OCI-LY7 (cell line): ENCODE results near the gene HASPIN. TPM values are rescaled to one million over a fixed set of nuclear protein-coding genes. Genes with fewer than 3 reads are reported as not detected.

ENCODE experiments used
- BruUV-seq: library from RNA; stranded (reverse); fragments of 400-500 nt; replicated peaks from 2 replicates; lab custom pipeline; 2021; lab: Mats Ljungman, UMichigan
- CTCF ChIA-PET: fragments of 300-600 bp; sonication (Branson Sonifier 250); formaldehyde crosslinking; loops from one replicate; lab custom pipeline; 2022; ENCODE audit warnings: antibody characterized with exemption; ENCODE audit not compliant: unreplicated experiment; lab: Charles Lee
- POLR2A ChIA-PET: fragments of 300-600 bp; sonication (Branson Sonifier 250); formaldehyde crosslinking; loops from one replicate; lab custom pipeline; 2022; ENCODE audit warnings: antibody characterized with exemption; lab: Charles Lee
- DNase-seq: peaks from one replicate; pipeline ENCODE4 v3.0.0-alpha.2; 2015; ENCODE audit warnings: low spot score
- H2AFZ ChIP-seq: fragments of 200-600 bp; sonication (generic), shearing (Covaris generic); 2 replicates; pipeline ENCODE4 v1.6.1; 2014; ENCODE audit warnings: mild to moderate bottlenecking, antibody characterized with exemption, low read length, moderate library complexity
- H3K27ac ChIP-seq: fragments of 200-600 bp; sonication (generic); 2 replicates; pipeline ENCODE4 v1.5.1; 2014; ENCODE audit warnings: mixed run types, low read depth, mild to moderate bottlenecking, moderate library complexity, low read length, inconsistent platforms; ENCODE audit not compliant: poor library complexity, severe bottlenecking
- H3K36me3 ChIP-seq: fragments of 200-600 bp; sonication (generic); 2 replicates; pipeline ENCODE4 v1.6.1; 2014; ENCODE audit warnings: mild to moderate bottlenecking, antibody characterized with exemption, low read length, moderate library complexity, mixed read lengths; ENCODE audit not compliant: insufficient read depth
- H3K4me1 ChIP-seq: fragments of 200-600 bp; sonication (generic); 2 replicates; pipeline ENCODE4 v1.5.1; 2014; ENCODE audit warnings: mild to moderate bottlenecking, low read length; ENCODE audit not compliant: insufficient read depth, poor library complexity, severe bottlenecking
- H3K4me2 ChIP-seq: fragments of 200-600 bp; sonication (generic); 2 replicates; pipeline ENCODE4 v1.6.1; 2014; ENCODE audit warnings: mild to moderate bottlenecking, low read length
- H3K4me3 ChIP-seq: fragments of 200-600 bp; sonication (generic); 2 replicates; pipeline ENCODE4 v1.5.1; 2014; ENCODE audit warnings: mild to moderate bottlenecking, low read depth, low read length; ENCODE audit not compliant: poor library complexity, severe bottlenecking
- H3K79me2 ChIP-seq: fragments of 200-600 bp; sonication (generic); 2 replicates; pipeline ENCODE4 v1.6.1; 2016; ENCODE audit warnings: low read depth, mild to moderate bottlenecking, low read length, moderate library complexity, mixed read lengths; ENCODE audit not compliant: insufficient read depth
- H3K9me2 ChIP-seq: fragments of 200-600 bp; sonication (generic); 2 replicates; pipeline ENCODE4 v1.6.1; 2016; ENCODE audit warnings: mild to moderate bottlenecking, low read length, mixed read lengths; ENCODE audit not compliant: insufficient read depth
- H3K9me3 ChIP-seq: fragments of 200-600 bp; sonication (generic); 2 replicates; pipeline ENCODE4 v1.6.1; 2014; ENCODE audit warnings: mild to moderate bottlenecking, mixed run types, low read length, mixed read lengths
- H4K20me1 ChIP-seq: fragments of 200-600 bp; sonication (generic); 2 replicates; pipeline ENCODE4 v1.6.1; 2014; ENCODE audit warnings: mild to moderate bottlenecking, antibody characterized with exemption, low read length, moderate library complexity, mixed read lengths; ENCODE audit not compliant: insufficient read depth
- CTCF ChIP-seq: fragments of 200-600 bp; sonication (generic); conservative IDR thresholded peaks from 2 replicates; pipeline ENCODE4 v1.5.1; 2014; ENCODE audit warnings: mild to moderate bottlenecking, antibody characterized with exemption, low read length, moderate library complexity, mixed read lengths
- EZH2phosphoT487 ChIP-seq: fragments of 200-600 bp; sonication (generic); IDR thresholded peaks from 2 replicates; pipeline ENCODE4 v1.6.1; 2018; ENCODE audit warnings: low read depth, borderline replicate concordance, mild to moderate bottlenecking, mixed run types, antibody characterized with exemption, low read length, moderate library complexity, mixed read lengths
- intact Hi-C: fragments of 100-400 bp; cut with micrococcal nuclease; formaldehyde crosslinking; loops from one replicate; pipeline ENCODE4 v1.10.0; 2022; ENCODE audit not compliant: unreplicated experiment
- total RNA-seq, 2 experiments: library from RNA; depleted of rRNA in 1 of 2; stranded (reverse); fragments of >200 nt in 1 of 2; shearing (Covaris generic) in 1 of 2; gene quantifications; 2 replicates each; pipeline ENCODE4 v1.2.3, GENCODE V29; 2014 to 2022

HASPIN gene
- total RNA-seq, 2 experiments from 2014 or later = 66.2 to 88.6 TPM

DNA sequence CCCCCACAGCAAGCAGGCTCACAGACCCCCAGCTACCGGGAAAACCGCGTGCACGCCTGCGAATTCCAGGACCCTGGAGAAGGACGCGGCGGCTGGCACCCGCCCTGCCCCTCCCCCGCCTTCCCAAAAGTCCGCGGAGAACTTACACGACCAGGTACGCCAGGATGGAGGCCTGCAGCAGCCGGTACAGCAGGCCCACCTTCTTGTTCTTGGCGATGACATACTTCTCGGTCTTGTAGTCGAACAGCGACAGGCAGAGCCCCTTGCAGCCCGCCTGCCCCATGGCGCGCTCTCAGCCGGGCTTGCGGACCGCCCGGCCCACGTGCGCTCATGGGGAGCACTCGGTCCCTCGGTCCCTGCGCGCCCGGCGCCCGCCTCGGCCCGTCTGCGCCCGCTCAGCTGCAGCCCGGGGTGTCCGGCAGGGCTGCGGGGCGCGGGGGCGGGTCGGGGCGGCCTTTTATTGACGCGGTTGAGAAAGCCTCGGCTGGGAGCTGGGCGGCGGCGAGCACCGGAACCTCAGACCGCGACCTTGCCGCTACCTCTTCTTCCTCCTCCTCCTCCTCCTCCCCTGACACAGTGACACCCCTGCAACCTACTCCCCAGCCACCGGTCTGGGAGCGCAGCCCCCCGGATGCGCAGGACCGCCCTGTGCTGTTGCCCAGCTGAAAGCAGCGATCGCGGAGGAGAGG, 27.8 kb upstream of the HASPIN start, which contains the start of gene P2RX5:
P2RX5 (minus strand) TSS at position 433 of the 689 bp plus-strand sequence; CDS start at position 283, 150 bp downstream.
- TF ChIP-seq CTCF = no peak
- no peak for TF ChIP-seq EZH2phosphoT487
- ChIA-PET CTCF (interaction anchor here (0.6 to 1.2 kb wide), 2 partner anchors 15 to 36 kb away, joined by 3 to 4 read pairs; no protein-coding TSS in a partner anchor), POLR2A (interaction anchor here (0.6 to 4.3 kb wide), 9 partner anchors 14 to 254 kb away, joined by 3 to 22 read pairs (median 4); partner anchors contain the start of gene HASPIN)
- peaks cover 50% of the 10 kb centered on the region for H3K79me2 ChIP-seq
- H3K4me1 ChIP-seq = peaks cover 38% of the 10 kb centered on the region
- peaks cover 13% of the 10 kb centered on the region; the same call in 1 of the 2 replicates for H3K9me3 ChIP-seq
- no TSS peak for BruUV-seq
- 0 out of 2 replicates have a peak, but pooled peaks cover 4% of the 10 kb centered on the region for H4K20me1 ChIP-seq
- H3K9me2 ChIP-seq = no peaks in the 10 kb centered on the region
- H3K4me2 ChIP-seq = peak within 1 kb of the TSS; percentile 75
- intact Hi-C loops = loop anchor here (1.0 kb wide), 1 partner anchor 15 kb away; no protein-coding TSS in a partner anchor
- peak within 1 kb of the TSS; percentile 30; the same call in 1 of the 2 replicates for H2AFZ ChIP-seq
- peak within 1 kb of the TSS; percentile 79 for H3K4me3 ChIP-seq
- peak within 1 kb of the TSS; percentile 87 for H3K27ac ChIP-seq
- peaks cover 31% of the 10 kb centered on the region for H3K36me3 ChIP-seq
- peak; percentile 87 for DNase-seq

GRCh38 chr17:3697103-3697476, 26.6 kb upstream of the HASPIN start:
- H3K4me1 ChIP-seq = peaks cover 26% of the 10 kb centered on the region
- BruUV-seq = no TSS peak
- peak overlapping the region; percentile 87 for H3K27ac ChIP-seq
- no peaks in the 10 kb centered on the region for H3K9me2 ChIP-seq
- TF ChIP-seq EZH2phosphoT487 (no peak), CTCF (no peak)
- peak overlapping the region; percentile 75 for H3K4me2 ChIP-seq
- H3K36me3 ChIP-seq = peaks cover 31% of the 10 kb centered on the region
- no peak for DNase-seq
- CTCF ChIA-PET = no interaction called here
- 0 out of 2 replicates have a peak, but pooled peaks cover 4% of the 10 kb centered on the region for H4K20me1 ChIP-seq
- no peak overlapping the region for H2AFZ ChIP-seq
- peak overlapping the region; percentile 79 for H3K4me3 ChIP-seq
- peaks cover 13% of the 10 kb centered on the region; the same call in 1 of the 2 replicates for H3K9me3 ChIP-seq
- peaks cover 38% of the 10 kb centered on the region for H3K79me2 ChIP-seq
- POLR2A ChIA-PET = interaction anchor here (1.1 to 4.3 kb wide), 5 partner anchors 13 to 30 kb away, joined by 4 to 22 read pairs (median 4); partner anchors contain the start of gene HASPIN
- intact Hi-C loops = no loop called here
